Activated CD8-positive, alpha-beta memory T cell treated with anti-CD3 and anti-CD28 coated beads, Interleukin-2, amount 50 U/mL, for 24 hours (primary cell): ENCODE results near the gene ZFP36L2.

ENCODE experiments used
- DNase-seq: peaks from one replicate; pipeline ENCODE4 v3.0.0-alpha.2; 2020; ENCODE audit errors: extremely low read depth

Gene ZFP36L2

DNA sequence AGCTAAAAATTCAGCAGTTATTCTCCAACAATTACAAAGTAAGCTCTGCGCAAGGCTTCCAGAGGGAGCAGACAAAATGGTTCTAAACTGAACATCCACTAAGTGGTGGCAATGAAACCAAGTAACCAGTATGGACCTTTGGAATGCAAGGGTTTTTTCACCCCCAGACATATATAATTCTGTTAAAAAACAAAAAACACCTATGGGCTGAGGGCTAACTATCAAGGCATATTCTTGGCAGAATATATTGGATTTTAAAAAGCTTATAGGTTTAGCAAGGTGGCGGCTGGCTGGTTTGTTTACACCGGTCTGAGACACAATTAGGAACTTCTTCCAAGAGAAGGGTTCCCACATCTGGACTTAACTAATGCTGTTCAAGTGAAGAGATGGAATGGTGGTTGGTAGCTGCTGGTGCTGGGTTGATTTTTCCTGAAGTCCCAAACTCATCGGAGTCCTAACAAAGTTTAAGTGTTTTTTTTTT lies 2.8 kb downstream of the ZFP36L2 start:
- DNase-seq, result no peak

- no peak for DNase-seq
Observed at GRCh38 chr2:43222475-43223309, 3.7 kb downstream of the ZFP36L2 start.

GRCh38 chr2:43221763-43222474 lies 4.5 kb downstream of the ZFP36L2 start:
- DNase-seq, result no peak

DNA sequence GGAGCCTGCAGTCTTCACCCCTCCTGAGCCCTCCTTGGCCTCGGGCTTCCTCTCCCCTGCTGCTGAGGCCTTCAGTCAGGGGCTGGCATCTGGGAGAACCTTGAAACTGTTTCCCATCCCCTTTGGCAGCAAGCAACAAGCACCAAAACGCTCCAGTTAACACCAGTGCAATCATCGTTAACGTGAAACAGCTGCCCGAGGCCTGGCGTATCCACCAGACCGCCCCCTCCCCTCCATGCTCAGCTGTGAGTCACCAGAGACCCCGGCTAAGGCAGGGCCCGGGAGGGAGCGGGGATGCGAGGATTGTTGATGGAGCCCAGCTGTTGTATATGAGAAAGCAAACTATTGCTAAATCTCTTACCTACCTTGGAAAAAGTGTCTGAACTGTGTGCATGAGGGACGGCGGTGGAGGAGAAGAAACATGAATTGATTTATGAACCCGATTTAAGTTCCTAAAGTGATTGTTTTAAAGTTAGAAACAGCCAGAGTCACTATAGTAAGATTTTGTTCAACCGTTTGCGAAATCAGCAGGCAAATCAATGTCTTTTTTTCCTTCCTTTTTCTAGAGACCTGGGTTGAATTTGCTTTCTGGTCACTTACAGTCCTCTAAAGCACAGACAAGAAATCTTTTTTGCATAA lies 5.2 kb downstream of the ZFP36L2 start:
- DNase-seq, result no peak

DNA sequence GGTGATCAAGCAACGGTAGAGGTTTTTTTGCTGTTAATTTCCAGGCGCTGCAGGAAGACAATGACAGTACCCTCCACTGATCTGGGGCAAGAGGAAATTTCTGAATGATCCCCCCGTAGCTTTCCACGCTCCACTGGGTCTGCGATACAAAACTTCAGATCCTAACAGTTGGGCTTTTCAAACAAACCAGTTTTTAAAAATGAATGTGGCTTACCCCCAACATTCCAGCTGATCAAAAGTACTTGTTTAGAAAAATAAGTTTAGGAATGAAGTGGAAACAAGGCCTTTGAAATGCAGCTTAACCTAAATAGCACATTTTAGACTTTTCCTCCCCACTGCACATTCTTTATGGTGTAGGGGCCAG lies 5.7 kb downstream of the ZFP36L2 start:
- no peak for DNase-seq

DNA sequence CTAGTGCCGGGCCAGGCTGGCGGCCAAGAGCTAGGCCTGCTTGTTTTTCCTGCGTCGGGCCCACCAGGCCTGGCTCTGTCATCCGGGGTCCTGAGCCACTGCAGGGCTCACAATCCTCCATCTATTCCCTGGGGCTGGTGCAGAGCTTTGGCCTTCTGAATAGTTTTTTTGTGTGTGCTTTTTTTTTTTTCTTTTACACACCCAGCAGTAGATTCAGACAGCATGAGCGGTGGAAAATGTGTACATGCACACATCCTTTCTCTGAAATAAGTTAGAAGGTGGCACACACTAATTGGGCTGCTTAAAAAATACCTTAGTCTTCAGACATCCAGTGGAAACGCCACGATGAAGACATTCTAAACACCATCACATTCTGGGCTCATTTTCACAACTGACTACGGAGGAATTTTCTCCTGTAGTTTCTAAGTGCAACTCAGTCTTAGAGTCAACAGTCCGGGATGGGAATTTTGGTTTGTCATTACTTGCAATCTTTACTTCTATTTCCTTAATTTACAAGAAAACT lies 6.1 kb downstream of the ZFP36L2 start:
- no peak for DNase-seq

GRCh38 chr2:43219383-43220228 lies 6.8 kb downstream of the ZFP36L2 start:
- DNase-seq, result peak; percentile 54

DNA sequence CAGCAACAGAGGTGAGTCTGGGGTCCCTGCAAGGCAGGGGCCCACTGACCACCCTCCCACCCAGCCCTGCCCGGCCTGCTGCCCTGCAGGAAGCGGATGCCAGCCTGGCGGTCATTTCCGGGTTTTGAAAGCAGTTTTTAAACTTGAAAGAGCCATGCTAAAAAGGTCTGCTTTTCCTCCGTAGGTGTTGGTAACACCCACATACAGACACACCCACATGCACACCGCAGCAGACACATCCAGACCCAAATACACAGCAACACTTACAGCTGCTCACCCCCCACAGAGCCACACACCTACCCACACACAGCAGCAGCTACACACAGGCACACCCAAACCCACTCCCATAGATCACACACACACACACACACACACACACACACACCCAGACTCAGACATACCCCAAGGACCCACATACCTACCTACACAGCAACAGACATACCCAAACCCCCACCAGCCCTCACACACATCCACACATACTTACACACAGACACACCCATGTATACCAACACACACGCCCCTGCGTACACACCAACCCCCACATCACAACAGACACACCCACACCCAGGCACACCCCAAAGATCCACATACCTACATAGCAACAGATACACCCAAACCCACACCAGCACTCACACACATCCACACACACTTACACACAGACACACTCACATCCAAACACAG lies 7.6 kb downstream of the ZFP36L2 start:
- DNase-seq, result peak; percentile 37

GRCh38 chr2:43218155-43218701 lies 8.2 kb downstream of the ZFP36L2 start:
- no peak for DNase-seq

GRCh38 chr2:43217228-43218154 lies 8.9 kb downstream of the ZFP36L2 start:
- DNase-seq, result no peak

DNA sequence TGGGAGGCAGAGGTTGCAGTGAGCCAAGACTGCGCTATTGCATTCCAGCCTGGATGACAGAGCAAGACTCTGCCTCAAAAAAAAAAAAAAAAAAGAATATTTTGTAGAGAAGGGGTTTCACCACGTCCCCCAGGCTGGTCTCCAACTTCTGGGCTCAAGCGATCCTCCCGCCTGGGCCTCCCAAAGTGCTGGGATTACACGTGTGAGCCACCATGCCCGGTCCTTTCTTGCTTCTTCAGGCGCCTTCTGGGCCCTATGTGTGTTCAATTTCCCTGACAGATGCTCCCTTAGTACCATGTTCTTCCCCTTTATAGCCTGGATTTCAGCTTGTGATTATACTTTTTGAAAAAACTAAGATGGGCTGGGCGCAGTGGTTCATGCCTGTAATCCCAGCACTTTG lies 9.8 kb downstream of the ZFP36L2 start:
- DNase-seq, result no peak

DNA sequence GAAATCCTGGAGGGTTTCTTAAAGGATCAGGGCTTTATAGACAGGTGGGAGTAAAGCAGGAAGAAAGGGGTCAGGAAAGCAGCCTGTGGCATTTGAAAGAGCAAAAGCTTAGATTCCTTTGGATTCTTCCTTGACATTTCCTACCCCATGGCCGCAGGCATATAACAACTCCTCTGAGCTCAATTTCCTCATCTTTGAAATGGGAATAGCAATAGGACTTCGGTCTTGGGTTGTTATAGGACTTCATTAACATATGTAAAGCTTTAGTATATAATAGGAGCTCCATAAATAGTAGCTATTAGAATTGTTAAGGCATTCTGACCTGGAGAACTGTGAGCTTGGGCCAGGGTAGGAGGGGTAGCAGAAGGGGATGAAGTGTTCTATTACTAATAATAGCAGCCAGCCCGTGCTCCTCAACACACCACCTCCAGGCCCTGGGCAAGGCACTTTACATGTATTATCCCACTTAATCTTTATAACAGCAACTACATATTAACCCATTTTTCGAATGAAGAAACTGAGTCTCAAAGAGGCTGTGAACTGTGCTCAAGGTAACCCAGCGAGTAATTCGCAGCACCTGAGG lies 10.6 kb downstream of the ZFP36L2 start:
- no peak for DNase-seq

DNA sequence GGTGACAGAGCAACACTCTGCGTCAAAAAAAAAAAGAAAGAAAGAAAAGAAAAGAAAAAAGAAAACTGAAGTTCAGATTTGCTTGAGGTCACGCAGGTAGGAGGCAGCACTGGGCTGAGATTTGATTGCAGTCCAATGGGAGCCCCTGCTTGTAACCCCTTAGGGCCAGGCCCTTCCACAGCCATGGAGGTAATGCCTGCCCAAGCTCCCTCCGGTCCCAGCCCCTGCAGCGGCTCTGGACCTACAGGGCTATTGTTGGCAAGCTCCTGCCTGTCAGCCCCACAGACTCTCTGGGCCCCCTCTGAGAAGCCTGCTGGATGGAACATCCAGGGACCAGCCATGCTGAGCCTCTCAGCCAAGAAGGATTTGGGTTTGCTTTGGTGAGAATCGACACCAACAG lies 12.2 kb downstream of the ZFP36L2 start:
- DNase-seq, result no peak

- no peak for DNase-seq
Observed at GRCh38 chr2:43212931-43213330, 13.5 kb downstream of the ZFP36L2 start.

GRCh38 chr2:43212216-43212835 lies 14.1 kb downstream of the ZFP36L2 start:
- DNase-seq, result no peak

DNA sequence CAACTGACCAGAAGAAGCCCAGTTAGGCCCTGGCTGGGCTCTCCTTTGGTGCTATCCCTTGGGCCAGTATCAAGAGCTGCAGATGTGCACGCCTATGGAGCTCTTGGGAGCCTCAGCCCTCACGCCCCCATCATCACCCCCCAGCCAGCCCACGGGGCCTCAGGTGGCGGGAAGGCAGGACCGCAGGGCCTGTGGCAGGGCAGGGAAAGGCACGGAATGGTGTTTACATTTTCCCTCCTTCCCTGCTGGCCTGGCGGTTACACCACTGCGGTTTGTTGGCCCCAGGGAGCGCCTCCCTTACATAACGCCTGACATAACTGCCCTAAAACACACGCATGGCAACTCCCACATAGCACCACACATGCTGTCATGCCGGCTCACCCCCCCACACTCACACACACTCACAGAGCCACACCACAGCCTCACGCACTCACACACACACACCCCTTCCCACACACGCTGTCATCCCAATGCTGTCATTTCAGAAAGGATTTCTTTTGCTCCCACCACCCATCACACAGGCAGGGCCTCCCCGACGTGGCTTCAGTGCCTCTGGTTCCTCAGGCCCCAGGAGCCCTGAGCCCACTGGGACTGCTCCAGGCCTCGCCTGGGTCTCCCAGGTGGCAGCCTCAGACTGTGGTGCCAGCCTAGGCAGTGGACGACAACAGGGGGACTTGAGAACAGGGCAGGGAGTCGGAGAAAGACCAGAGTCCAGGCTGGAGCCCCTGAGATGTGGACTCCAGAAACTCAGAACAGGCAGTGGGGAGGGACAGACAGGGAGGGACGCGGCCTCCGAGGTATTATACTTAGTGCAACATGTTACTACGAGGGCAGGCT lies 15.7 kb downstream of the ZFP36L2 start:
- no peak for DNase-seq

GRCh38 chr2:43210125-43210466 lies 16.3 kb downstream of the ZFP36L2 start:
- no peak for DNase-seq

DNA sequence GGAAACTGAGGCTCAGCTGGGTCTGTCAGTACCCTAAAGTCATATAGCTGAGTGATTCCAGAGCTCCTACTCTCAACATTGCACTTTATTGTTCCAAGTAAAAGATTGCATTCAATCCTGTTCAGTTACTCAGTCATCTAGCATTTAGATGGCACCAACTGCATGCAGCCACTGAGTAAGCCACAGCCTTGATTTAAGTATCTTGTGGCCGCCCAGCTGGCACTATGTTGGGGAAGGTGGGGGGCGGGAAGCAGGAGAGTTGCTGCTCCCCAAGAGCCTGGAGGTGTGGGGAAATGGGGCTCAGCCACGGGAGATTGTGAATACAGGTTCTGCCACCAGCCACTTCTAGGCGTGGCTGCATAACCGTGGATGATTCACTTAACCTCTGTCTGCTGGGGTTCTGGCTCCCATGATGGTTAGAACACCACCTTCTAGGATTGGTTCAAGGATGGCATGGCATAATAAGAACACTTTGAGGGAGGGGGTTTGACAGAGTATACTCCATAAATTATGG lies 17.1 kb downstream of the ZFP36L2 start:
- DNase-seq, result no peak
